ENCODE measurements around the gene PALLD.

DNA sequence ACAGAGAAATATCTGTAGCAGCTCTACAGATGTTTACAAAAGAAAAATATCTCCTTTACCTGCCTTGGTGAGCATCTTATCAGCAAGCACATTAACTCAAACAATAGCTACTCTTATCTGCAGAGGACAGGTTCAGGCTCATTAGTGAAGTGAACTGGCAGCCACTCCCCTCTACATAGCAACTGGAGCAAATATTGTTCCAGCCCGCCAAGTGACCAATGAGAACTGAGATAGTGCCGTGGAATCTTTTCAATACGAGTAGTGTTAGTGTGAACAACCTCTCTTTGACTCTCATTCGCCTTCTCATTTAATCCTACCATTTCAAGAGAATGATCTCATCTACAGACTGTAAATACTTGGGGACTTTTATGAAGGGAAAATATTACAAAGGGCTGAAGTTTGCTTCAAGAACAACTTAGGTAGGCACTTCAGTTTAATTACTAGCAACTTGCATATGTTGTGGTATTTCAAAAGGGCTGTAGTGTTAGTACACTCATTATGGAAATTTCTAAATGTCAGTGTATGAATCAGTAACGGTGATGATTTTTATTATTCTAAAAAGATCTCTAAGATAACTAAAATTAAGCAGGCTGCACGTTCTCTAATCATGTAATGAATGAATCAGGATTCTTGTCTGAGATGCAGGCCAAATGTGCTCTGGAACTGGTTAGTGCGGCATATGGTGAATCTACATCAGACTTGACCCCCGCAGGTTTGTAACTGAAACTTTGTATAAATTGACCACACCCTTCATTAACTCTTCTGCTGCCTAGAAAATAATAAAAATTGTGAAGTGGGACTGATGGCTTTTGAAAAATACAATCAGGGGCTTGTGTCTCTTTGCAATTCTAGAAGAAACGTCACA lies 72.4 kb downstream of the PALLD start:
- TF ChIP-seq, protein P1, sequence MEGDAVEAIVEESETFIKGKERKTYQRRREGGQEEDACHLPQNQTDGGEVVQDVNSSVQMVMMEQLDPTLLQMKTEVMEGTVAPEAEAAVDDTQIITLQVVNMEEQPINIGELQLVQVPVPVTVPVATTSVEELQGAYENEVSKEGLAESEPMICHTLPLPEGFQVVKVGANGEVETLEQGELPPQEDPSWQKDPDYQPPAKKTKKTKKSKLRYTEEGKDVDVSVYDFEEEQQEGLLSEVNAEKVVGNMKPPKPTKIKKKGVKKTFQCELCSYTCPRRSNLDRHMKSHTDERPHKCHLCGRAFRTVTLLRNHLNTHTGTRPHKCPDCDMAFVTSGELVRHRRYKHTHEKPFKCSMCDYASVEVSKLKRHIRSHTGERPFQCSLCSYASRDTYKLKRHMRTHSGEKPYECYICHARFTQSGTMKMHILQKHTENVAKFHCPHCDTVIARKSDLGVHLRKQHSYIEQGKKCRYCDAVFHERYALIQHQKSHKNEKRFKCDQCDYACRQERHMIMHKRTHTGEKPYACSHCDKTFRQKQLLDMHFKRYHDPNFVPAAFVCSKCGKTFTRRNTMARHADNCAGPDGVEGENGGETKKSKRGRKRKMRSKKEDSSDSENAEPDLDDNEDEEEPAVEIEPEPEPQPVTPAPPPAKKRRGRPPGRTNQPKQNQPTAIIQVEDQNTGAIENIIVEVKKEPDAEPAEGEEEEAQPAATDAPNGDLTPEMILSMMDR (IDR thresholded peaks at IDR 0.05; ENCODE audit: poor library complexity, severe bottlenecking): no peak
- TF ChIP-seq EZH2 (IDR thresholded peaks at IDR 0.05; ENCODE audit: borderline replicate concordance, insufficient read depth, low read length, poor library complexity, severe bottlenecking) (no peak), TAF1 (IDR thresholded peaks at IDR 0.05; ENCODE audit: low read depth) (no peak), SMC3 (conservative IDR thresholded peaks at IDR 0.05; ENCODE audit: poor library complexity) (no peak), POLR2AphosphoS5 (IDR thresholded peaks at IDR 0.05) (no peak), RAD21 (conservative IDR thresholded peaks at IDR 0.05) (no peak), EP300 (conservative IDR thresholded peaks at IDR 0.05; ENCODE audit: poor library complexity, severe bottlenecking) (no peak)
- TF ChIP-seq, protein P2, sequence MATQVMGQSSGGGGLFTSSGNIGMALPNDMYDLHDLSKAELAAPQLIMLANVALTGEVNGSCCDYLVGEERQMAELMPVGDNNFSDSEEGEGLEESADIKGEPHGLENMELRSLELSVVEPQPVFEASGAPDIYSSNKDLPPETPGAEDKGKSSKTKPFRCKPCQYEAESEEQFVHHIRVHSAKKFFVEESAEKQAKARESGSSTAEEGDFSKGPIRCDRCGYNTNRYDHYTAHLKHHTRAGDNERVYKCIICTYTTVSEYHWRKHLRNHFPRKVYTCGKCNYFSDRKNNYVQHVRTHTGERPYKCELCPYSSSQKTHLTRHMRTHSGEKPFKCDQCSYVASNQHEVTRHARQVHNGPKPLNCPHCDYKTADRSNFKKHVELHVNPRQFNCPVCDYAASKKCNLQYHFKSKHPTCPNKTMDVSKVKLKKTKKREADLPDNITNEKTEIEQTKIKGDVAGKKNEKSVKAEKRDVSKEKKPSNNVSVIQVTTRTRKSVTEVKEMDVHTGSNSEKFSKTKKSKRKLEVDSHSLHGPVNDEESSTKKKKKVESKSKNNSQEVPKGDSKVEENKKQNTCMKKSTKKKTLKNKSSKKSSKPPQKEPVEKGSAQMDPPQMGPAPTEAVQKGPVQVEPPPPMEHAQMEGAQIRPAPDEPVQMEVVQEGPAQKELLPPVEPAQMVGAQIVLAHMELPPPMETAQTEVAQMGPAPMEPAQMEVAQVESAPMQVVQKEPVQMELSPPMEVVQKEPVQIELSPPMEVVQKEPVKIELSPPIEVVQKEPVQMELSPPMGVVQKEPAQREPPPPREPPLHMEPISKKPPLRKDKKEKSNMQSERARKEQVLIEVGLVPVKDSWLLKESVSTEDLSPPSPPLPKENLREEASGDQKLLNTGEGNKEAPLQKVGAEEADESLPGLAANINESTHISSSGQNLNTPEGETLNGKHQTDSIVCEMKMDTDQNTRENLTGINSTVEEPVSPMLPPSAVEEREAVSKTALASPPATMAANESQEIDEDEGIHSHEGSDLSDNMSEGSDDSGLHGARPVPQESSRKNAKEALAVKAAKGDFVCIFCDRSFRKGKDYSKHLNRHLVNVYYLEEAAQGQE (IDR thresholded peaks at IDR 0.05; ENCODE audit: borderline replicate concordance): no peak
